HuH-7 (cell line): ENCODE results near the gene PALM3.

Experiments used
- DNase-seq: peaks from one replicate; pipeline ENCODE4 v3.0.0; 2011; ENCODE audit warnings: low spot score

Gene PALM3

GRCh38 chr19:14061751-14062557, at the start of gene PALM3:
Gene PALM3, minus strand, starts transcription at chr19:14062076. Its CDS starts 96 bp downstream, at chr19:14061980.
- no peak for DNase-seq

- no peak for DNase-seq
Observed at GRCh38 chr19:14111486-14111885, 49.6 kb upstream of the PALM3 start.

DNA sequence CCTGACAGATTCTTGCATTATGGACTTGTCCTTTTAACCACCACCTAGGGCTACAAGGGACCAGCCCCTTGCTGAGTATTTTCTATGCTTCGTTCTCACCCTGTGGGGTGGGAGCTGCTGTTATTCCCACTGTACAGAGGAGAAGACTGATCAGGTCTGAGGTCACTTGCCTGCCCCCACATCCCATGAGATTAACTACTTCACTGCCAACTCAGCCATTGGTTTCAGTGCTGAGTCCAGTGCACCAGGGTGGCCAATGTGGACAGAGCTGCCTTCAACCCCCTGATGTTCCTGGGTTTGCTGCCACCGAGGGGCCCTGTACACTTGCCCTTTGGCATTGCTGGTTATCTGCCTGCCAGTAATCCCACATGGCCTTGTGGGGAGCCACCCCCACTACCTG, 48.8 kb upstream of the PALM3 start:
- no peak for DNase-seq

- DNase-seq, result no peak
Observed at GRCh38 chr19:14107581-14108461, 45.9 kb upstream of the PALM3 start.

DNA sequence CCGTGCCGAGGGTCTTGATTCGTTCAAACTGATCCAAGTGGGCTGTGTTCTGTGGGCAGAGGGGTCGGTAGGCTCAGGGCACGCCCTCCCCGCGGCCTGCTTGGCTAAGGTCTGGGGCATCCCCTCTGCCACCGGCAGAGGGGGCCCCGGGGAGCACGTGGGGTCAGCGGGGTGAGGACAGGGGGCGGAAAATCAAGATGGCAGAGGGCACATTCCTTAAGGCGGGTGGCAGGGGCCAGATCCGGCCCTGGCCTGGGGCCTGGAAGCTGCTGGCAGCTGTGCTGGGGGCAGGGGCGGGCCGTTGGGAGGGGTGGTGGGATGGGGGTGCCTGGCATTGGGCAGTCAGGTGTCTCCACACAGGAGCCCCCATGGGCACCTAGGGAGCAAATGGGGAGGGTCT, 45.0 kb upstream of the PALM3 start:
- DNase-seq, result no peak

GRCh38 chr19:14105680-14106079, 43.8 kb upstream of the PALM3 start:
- no peak for DNase-seq

DNA sequence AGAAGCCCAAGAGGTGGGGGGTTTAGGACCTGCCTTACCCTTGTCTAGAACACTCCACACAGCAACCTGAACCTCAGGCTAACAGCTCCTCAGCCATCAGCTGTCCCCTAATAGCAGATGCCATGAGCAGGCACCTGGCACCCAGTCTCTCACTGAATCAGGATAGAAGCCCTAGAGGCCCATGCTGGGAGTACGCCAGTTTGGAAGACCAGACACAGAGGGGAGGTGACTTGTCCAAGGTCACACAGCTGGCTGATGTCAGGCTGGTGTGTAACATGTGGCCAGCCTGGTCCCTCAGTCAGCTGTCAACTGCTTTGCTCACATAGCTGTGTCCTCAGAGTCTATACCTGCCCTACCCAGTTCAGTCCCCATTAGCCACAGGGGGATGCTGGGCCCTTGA, 41.4 kb upstream of the PALM3 start:
- DNase-seq, result no peak

GRCh38 chr19:14102756-14103155, 40.9 kb upstream of the PALM3 start:
- no peak for DNase-seq

DNA sequence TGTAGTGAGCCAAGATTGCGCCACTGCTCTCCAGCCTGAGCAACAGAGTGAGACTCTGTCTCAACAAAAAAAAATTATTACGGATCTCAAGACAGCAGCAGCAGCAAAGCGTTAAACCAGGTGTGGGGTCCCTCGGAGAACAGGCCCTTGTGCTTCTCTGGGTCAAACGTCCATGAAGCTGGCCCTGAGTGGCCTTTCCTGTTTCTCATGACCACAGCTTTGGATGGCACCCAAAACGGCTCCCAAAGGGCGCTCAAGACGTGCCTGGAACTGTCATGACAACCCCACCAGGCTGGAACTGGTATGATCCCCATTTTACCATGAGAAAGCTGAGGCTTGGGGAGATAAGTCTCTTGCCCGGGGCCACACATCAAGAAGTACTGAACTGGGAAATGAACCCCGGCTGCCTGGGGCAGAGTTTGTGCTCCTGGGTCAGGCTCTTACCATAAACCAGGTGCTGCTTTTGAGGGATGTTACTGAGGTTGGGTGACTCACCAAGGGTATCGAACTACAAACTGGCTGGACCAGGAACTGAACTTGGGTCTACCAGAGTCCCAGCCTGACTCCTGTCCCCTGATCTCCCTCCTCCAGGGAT, 40.3 kb upstream of the PALM3 start:
- no peak for DNase-seq

DNA sequence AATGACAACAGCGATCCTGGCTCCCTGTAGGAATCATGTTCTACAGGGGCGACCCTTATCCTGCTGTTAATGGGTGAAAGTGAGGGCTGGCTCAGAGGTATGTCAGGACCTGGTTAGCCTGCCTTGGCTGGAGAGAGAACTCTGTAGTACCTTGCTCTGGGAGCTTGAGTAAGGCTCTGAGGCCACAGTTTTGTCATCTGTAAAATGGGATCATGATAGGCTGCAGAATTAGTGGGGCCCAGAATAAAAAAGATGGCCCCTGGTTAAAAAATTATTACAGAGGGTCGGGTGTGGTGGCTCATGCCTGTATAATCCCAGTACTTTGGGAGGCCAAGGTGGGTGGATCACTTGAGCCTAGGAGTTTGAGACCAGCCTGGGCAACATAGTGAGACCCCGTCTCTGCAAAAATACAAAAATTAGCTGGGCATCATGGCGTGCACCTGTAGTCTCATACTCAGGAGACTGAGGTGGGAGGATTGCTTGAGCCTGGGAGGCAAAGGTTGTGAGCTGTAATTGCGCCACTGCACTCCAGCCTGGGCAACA, 39.2 kb upstream of the PALM3 start:
- no peak for DNase-seq

DNA sequence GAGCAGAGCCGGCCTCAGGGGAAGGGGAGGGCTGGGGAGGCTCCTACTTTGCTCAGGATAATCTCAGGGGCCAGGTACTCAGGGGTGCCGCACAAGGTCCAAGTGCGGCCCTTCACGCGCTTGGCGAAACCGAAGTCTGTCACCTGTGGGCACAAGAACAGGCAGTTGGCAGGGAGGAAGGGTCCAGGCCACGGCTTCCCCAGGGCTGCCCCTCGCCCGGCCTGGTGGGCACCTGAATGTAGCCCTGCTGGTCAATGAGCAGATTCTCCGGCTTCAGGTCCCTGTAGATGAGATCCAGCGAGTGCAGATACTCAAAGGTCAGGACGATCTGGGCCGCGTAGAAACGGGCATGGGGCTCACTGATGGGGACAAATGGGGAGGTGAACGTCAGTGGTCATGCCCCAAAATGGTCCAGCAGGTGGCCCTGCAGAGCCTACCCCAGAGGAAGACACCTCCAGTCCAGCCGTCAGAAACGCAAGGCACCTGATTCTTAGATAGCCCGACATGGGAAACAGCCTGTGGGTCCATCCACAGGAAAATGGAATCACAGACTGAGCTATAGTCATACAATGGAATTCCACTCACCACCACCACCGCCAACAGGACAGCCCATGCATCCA, 35.8 kb upstream of the PALM3 start:
- no peak for DNase-seq

- no peak for DNase-seq
Observed at GRCh38 chr19:14096272-14096992, 34.6 kb upstream of the PALM3 start.

- no peak for DNase-seq
Observed at GRCh38 chr19:14094854-14095253, 33.0 kb upstream of the PALM3 start.

DNA sequence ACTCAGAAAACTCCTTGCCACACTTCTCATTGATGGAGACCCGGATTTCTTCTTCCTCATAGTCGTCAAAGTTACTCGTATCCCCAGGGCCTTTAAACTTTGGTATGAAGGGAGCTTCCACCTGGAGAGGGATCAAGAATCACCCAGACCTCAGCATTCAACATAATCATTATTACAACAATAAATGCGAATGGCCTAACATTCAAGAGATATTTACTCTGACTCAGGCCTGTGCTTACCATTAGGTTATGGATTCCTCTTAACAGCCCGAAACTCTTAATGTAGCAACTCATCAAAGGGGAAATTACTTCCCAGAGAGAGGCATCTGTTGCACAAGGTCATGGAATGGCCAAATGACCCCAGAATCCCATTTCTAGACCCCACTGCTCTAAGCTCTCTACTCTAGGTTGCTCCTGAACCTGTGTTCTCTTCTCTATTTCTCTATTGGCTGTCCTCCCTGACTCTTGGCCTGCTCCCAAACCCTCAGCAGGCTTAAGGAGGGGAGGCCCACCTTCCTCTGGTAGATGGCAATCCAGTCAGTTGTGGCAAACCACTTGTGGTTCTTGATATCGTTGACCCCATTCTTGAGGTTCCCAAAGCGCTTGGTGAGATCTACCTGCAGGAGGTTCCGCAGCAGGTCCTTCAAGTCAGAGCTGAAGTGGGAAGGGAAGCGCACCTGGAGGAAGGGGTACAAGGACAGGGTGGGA, 31.4 kb upstream of the PALM3 start:
- DNase-seq, result no peak

DNA sequence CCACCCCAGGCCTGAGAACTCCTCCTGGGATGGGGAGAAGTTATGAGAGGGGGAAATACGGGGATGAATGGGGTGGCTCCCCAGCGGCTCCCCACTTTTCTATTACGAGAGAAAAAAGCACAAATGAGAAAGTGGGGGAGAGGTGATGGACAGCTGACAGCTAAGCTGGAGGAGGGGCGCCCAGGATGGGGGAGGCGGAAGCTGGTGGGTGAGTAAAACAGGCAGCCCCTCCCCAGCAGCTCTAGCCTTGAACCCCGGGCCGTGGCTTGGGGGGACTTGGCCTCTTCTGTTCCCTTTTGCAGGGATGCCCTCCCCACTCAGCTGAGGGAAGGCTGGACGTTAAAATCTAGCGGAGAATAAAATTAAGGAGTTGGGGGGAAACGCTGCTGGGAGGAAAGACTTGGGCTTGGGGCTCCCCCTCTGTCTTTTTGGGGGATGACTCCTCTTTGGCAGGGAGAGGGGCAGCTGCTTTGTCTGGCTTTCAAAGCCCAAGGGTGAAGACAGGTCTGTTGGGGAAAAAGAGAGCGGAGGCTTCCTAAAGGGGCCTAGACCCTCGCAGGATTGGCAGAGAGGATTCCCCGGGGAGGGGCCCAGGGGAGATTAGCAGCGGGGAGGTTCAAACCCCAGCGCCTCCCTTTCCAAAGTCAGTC, 30.1 kb upstream of the PALM3 start:
- DNase-seq, result no peak

GRCh38 chr19:14091081-14091812, 29.4 kb upstream of the PALM3 start:
- peak; percentile 76 for DNase-seq

- DNase-seq, result peak; percentile 66
Observed at GRCh38 chr19:14090509-14091080, 28.7 kb upstream of the PALM3 start, which contains the start of gene SAMD1. Gene SAMD1, minus strand, starts transcription at chr19:14090751.

DNA sequence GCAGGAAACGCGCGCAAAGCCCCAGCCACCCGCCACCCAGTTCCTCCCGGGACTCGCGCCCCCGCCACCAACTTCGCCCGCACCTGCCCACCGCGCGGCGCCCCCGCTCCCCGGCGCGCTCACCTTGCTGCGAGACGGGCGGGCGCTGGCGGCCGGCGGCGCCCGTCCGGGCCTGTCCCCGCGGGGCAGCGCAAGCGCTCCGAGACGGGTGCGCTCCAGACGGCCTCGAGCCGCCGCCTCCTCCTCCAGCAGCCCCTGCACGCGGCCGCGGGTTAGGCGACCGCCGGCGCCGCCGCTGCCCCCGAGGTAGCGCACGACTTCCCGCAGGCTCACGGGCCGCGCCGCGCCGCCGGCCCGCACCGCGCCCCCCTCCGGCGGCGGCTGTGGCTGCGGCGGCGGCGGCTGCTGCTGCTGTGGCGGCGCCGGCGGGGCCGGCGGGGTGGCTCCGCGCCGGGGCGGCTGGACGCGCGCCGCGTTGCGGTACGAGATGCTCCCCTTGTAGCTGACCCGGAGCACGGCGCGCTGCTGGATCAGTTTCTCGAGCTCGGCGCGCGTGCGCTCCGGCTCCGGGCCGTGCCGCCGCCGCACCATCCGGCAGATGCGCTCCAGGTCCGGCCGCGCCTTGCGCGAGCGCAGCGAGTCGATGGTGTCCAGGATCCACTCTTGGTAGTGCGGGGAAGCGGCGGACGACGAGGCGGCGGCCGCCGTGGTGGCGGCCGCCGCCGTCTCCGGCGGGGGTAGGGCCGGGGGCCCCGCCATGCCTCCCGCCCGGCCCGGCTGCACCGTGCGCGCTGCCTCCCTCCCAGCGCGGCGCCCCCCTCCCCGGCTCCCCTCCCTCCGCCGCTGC, 28.0 kb upstream of the PALM3 start:
- DNase-seq, result peak; percentile 44
